Muscle of back (tissue), 11 donors: Measurements from ENCODE around the gene IFNA13. TPM values are rescaled to one million over a fixed set of nuclear protein-coding genes. Genes with fewer than 3 reads are reported as not detected.

ENCODE experiments used
- DNase-seq, 3 donors: peaks; one replicate each; pipeline versions ENCODE4 v3.0.0 to v3.0.0-alpha.2; 2013
- polyA plus RNA-seq, 10 donors: library from polyadenylated mRNA; unstranded; fragments of 120-200 nt; gene quantifications; one replicate each; pipeline ENCODE4 v1.2.1, GENCODE V29; 2013; ENCODE audit not compliant: insufficient read length in 10 of 10

The IFNA13 gene
- polyA plus RNA-seq, 10 donors, result not detected

DNA sequence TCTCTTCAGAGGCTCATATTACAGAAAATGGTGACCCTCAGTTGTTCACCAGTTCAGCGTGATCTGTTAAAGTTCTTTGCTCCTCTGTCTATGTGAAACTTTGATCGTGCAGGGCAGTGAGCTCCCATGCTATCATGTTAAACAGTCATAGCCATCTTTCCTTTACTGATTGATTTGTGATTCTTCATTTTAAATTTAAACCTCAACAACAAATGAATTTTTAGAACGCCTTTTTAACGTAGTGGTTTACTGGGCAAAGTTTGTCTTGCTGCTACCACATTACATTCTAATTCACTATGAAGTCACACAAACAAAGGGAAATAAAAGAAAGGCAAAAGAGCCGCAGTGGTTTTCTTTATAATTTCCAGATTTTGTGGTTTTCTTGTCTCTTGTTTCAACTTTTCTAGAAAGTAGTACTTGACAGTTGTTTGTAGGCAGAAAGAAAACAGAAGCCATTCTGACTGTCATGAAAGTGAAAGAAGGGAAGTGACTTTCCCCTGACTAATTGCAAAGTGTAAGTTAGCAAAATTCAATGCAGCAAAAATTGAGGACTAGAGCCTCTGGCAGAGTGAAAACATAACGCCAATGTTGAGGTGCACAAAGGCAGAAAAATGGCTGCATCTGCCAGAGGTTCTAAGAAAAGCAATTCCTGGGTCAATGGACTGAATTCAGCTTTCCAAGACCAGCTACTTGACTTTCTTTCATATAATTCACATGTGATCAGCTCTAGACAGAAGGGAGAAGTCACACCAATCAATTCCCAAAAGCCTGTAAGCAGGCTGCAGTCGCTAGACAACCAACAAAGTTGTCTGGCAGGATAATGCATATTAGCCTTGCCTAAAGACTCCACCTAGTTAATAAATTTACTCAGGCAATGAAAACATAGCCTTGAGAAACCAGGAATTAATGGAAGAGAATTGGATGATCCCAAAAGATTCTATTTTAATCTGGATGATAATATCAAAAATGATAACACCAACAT lies 10.1 kb downstream of the IFNA13 start:
- DNase-seq, result peak in 1 of 3 donors; percentile 3

DNA sequence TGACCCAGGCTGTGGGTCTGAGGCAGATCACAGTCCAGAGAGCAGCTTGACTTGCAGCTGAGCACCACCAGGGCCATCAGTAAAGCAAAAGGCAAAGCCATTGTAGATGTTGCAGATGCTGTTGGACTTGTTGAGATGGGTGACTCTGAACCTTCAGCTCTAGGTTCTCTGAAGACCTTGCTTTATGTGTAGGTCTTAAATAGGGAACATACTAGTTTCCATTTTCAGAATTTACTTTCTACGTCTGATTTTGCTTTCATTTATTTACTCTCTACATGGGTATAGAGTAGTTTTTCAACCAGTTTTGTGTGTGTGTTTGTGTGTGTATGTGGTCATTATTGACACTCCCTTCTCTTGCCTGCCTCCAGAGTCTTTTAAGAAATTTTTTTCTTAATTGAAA lies 17.1 kb downstream of the IFNA13 start, which contains the start of gene IFNA6:
TSS of gene IFNA6 (minus strand) at position 101 of the 400 bp plus-strand sequence. CDS start at position 101, 0 bp downstream.
- DNase-seq, result no peak

GRCh38 chr9:21348430-21348970 lies 19.4 kb downstream of the IFNA13 start:
- no peak for DNase-seq

- DNase-seq, result no peak
These were observed 27.1 kb downstream of the IFNA13 start for GRCh38 chr9:21340735-21341134.

- no peak for DNase-seq
These were observed 31.4 kb downstream of the IFNA13 start for GRCh38 chr9:21336457-21336856.

DNA sequence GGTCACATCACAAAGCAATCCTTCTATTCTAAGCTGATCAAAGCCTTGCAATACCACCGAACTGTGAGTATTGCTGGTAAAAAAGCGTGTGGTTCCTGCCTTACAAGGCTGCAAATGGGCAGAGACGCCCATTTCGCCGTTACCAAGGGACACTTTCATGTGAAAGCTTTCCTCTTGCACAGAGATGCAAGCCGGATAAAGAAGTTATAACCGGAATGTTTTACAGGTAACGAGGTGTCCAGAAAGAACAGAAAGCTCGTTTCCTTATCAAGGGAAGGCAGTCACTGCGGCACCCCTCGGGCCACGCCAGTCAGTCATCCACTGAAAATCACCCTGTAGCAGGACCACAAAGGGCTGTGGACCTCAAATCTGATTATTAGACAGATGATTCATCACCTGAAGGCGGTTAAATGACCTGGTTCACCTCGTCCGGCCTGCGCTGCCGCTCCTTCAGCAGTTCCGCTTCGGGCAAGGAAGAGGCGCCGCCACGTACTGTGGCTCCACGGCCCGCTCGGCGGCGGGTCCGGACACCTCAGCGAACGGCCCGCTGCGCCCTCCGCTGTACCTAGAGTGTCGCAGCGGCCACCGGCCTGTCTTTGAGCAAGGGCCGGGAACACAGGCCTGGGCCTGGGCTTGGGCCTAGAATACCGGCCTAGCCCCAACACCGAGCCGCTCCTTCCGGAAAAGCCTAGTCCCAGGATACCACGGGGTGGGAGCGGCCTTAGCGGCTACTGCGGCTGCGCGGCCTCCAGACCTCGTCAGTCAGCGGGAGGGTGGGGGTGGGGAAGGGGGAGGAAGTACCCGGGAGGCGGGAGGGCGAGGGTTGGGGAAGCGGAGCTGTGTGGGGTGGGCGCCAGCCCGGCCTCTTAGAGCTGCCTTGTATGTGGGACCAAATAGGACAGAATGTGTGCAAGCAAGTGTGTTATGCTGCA lies 32.9 kb downstream of the IFNA13 start, which contains the start of gene KLHL9:
TSS of gene KLHL9 (minus strand) at position 704 of the 932 bp plus-strand sequence. CDS start at position 159, 545 bp downstream.
- peak; percentile 94 to 98 (median 95) for DNase-seq

DNA sequence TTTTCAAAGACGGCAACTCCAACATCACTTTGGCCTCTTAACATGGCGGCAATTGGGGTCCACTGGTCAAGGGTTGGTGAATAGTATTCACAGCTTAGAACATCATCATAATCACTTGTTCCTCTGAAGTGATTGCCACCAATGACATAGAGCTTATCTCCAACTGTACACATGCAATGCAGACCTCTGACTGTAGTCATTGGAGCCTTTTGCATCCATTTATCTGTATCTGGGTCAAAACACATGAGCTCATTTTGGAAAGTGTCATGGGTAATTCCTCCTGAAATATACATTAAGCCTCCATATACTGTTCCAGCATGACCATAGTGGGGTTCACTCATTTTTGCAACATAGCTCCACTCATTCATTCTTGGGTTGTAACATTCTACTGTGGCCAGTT lies 34.6 kb downstream of the IFNA13 start:
- DNase-seq, result no peak

GRCh38 chr9:21331676-21332402 lies 36.0 kb downstream of the IFNA13 start:
- DNase-seq, result no peak

GRCh38 chr9:21326526-21327139 lies 41.2 kb downstream of the IFNA13 start:
- DNase-seq, result peak in 2 of 3 donors; percentile 23 to 55

GRCh38 chr9:21324047-21324446 lies 43.8 kb downstream of the IFNA13 start:
- DNase-seq, result no peak

GRCh38 chr9:21322911-21323461 lies 44.9 kb downstream of the IFNA13 start:
- DNase-seq, result no peak

DNA sequence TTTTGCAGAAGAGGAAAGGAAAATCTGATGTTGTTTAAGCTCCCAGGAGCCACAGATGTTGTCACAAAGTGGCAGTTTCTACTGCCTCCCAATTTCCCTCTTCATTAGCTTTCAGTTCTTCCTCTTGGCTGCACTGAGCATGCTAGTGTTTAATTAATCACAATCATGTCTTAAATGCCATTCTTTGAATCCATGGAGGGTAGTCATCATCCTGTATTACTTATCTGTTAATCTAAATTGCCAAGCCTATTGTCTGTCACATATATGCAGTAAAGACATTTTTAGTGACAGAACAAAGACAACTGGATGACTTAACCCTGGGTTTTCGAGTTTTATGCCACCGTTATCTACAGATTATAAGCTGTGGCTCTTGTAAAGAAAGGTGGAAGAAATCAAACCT lies 47.4 kb downstream of the IFNA13 start:
- no peak for DNase-seq

DNA sequence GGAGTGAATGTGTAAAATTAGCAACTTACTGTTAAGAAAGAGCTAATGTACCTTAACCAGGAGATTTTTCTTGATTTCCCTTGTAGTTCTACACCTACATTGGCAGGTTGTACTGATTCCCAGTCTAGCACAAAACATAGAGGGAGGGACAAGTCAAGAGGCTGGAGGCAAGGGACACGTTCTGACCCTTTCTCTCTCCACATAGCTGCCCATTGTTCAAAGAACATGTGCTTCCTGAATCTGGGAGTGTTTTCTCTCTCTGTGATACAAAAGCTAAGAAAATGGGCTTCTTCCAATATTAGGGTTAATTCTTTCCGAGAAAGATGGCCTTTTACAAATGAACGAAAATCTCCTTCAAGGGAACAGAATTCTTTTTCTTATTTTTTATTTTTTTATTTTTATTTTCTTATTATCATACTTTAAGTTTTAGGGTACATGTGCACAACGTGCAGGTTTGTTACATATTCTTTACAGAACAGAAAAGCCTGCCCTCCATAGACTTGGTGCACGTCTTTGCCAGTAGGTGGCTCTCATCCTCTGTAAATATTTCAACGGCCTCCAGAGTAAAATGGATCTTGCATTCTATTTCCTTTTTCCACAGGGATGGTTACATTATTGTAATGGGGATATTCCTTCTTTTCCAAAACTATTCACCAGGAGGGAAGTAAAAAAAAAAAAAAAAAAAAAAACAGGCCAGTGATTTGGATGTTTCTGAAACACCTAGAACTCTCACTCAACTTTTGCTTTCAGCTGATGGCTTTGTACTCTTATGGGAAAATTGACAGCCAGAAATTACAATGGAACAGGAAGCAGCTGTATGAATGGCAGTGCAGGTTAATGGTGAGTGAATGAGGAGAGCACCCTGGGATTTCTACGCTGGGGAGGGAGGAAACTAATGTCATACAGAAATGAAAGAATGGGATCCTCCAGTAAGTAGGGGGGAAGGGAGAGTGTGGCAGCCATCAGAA lies 49.6 kb downstream of the IFNA13 start:
- DNase-seq, result peak; percentile 25 to 61 (median 42)

Other genes with a start within 250 kb of the IFNA13 start
- gene IFNW1, start 226.2 kb downstream of the IFNA13 start, polyA plus RNA-seq, result not detected
- not detected for gene IFNA21, start 201.4 kb downstream of the IFNA13 start, polyA plus RNA-seq
- gene IFNA4, start 180.5 kb downstream of the IFNA13 start, polyA plus RNA-seq, result not detected
- not detected for gene IFNA7, start 165.9 kb downstream of the IFNA13 start, polyA plus RNA-seq
- gene IFNA10, start 160.9 kb downstream of the IFNA13 start, polyA plus RNA-seq, result not detected
- gene IFNA16, start 150.7 kb downstream of the IFNA13 start, polyA plus RNA-seq, result not detected
- gene IFNA17, start 139.8 kb downstream of the IFNA13 start, polyA plus RNA-seq, result not detected
- not detected for gene IFNA14, start 128.1 kb downstream of the IFNA13 start, polyA plus RNA-seq
- not detected for gene IFNA5, start 62.7 kb downstream of the IFNA13 start, polyA plus RNA-seq
- 10 to 100 TPM; 21.1 to 29.9 (median 25.3) TPM for gene KLHL9, start 32.7 kb downstream of the IFNA13 start, polyA plus RNA-seq
- not detected for gene IFNA6, start 17.2 kb downstream of the IFNA13 start, polyA plus RNA-seq
- gene IFNA2, start 17.3 kb upstream of the IFNA13 start, polyA plus RNA-seq, result not detected
- gene IFNA8, start 41.1 kb upstream of the IFNA13 start, polyA plus RNA-seq, result not detected
- not detected for gene IFNA1, start 72.4 kb upstream of the IFNA13 start, polyA plus RNA-seq
- not detected for gene IFNE, start 114.3 kb upstream of the IFNA13 start, polyA plus RNA-seq